ENCODE results near the gene IL9R. TPM values are rescaled to one million over a fixed set of nuclear protein-coding genes. Genes with fewer than 3 reads are reported as not detected.
"Not testable (repeated sequence)": the region's sequence is repeated elsewhere in the genome, so short reads cannot be mapped to it uniquely, and the experiment has no call there.

Gene IL9R
- total RNA-seq, 1 donor from 2014 or later = 4.3 TPM

DNA sequence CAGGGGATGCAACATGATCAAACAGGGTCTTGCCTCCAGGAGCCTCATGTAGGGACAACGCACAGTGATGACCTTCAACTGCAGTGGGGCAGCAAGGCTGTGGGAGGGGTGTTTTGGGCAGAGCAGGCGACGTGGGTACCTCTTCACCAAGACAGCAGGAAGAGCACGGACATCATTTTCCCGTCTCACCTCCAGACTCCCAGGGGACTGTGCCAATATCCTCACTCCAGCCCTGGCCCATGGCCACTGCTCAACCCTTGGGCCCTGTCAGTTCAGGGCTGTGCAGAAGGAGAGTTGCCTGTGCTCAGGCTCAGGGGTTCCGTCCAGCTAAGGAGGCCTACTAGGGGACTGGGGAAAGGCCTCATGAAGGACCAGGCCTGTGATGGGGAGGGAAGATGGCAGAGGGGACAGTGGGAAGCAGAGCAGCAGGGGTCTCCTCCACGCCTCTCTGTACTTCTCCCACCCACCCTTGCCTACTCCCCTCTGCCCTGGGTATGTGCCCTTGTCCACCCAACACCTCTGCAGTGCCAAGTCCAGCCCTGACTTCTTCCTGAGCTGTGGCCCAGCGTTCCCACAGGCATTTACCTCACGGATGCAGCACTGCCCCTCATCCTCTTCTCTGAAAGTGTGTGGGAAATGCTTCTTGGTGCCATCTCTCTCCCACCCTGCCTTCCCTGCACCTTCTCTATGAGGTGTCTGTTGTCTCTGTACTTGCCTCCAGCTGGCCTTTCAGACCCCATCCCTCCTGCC lies 1.4 kb downstream of the IL9R start:
- no peak for DNase-seq (ENCODE audit: low spot score)

DNA sequence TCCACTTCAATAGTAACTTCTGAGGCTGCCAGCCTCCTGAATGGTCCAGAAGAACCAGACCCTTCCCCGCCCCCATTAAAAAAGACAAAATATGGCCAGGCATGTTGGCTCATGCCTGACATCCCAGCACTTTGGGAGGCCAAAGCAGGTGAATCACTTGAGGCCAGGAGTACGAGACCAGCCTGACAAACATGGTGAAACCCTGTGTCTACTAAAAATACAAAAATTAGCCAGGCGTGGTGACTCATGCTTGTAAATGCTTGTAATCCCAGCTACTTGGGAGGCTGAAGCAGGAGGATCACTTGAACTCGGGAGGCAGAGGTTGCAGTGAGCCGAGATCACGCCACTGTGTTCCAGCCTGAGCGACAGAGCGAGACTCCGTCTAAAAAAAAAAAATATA lies 2.3 kb downstream of the IL9R start:
- not testable (repeated sequence) for DNase-seq (ENCODE audit: low spot score)

DNA sequence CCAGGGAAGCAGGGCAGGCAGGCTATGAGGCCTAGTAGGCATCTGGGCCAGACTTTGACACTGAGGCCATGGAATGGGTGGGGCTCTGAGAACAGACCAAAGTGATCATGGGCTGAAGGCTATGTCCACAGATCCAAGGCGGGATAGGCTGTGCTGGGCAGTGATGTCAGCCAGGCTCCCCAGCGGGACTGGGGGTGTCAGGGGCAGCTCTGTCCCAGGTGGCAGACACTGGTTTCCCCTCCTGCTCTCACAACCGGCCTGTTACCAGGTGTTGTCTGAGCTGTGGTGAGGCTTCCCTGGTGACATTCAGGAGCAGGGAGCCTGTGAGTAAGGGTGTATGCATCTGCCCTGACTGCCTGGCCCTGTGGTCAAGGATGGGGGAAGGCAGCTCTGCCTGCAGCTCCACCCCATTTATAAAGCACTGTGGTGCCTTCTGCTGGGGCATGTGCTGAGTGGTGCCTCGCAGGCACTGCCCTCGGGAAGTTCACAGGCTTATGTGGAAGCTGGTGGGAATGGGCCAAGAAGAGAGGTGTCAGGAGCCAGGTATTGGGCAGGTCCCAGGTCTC lies 2.9 kb downstream of the IL9R start:
- no peak for DNase-seq (ENCODE audit: low spot score)

DNA sequence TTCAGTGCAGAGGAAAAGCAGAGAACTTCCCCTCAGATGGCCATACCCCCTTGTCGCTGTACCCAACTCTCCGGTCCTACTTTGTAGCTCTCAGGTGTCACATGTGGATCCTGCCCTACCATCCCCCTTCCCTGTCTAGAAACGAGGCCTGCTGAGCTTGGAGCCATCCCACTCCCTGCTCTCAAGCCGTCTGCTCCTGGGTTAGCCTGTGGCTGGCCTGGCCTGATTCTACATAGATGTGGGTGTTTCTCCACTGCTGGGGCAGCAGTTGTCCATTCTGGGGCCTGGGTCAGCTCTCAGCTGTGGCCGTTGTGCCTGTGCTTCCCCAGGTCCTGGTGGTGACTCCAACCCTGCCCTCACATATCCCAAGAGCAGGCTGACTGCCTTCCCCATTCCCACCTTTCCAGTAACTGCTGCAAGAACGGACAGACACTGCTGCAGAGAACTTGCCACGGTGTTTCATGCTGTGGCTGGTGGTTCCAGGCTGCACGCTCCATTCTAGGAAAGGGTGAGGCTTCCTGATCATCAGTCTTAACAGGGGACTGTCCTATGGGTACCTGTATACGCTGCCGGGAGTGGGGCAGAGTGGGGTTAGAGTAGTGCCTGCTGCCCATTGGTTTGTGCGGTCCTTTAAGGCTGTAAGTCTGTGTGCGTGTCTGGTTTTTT lies 3.6 kb downstream of the IL9R start:
- DNase-seq (ENCODE audit: low spot score) = no peak

DNA sequence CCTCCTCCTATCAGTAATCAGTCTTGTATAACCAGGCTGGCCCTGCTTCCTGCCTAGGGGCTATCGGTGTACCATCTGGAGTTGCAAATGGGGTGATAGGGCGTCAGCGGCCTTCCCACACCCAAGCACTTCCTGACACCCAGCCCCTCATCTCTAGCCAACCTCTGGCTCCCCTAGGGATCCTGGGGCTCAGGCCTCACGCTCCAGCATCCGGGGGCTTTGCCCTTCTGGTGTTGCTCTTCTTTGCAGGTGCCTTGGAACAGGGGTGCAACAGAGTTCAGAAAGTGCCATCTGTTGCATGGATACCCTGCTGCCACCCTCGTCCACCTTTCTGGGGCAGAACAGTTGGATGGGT lies 4.1 kb downstream of the IL9R start:
- no peak for DNase-seq (ENCODE audit: low spot score)

DNA sequence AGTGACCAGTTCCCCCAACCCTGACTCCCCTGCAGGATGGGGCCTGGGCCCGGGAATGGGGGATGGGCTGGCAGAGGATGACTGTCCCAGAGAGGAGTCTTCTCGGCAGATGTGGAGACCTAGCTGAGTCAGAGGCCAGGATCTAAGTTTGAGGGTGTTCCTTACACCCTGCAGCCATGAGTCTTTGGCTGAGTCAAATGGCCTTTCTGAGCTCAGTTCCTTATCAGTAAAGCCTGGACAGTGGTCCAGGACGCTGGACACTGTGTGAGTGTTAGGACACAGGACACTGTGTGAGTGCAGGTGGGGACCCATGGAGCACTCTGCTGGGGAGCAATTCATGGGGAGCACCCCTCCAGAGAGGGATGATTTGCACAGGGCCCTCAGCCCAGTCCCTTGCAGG lies 5.0 kb downstream of the IL9R start:
- DNase-seq (ENCODE audit: low spot score) = no peak

- no peak for DNase-seq (ENCODE audit: low spot score)
Observed at GRCh38 chrX:156003486-156004185, 6.1 kb downstream of the IL9R start.

GRCh38 chrX:156004256-156004655 lies 6.8 kb downstream of the IL9R start:
- DNase-seq (ENCODE audit: low spot score) = no peak

GRCh38 chrX:156004740-156005139 lies 7.2 kb downstream of the IL9R start:
- no peak for DNase-seq (ENCODE audit: low spot score)

GRCh38 chrX:156005144-156005543 lies 7.6 kb downstream of the IL9R start:
- DNase-seq (ENCODE audit: low spot score) = no peak

GRCh38 chrX:156006468-156006867 lies 9.0 kb downstream of the IL9R start:
- not testable (repeated sequence) for DNase-seq (ENCODE audit: low spot score)

DNA sequence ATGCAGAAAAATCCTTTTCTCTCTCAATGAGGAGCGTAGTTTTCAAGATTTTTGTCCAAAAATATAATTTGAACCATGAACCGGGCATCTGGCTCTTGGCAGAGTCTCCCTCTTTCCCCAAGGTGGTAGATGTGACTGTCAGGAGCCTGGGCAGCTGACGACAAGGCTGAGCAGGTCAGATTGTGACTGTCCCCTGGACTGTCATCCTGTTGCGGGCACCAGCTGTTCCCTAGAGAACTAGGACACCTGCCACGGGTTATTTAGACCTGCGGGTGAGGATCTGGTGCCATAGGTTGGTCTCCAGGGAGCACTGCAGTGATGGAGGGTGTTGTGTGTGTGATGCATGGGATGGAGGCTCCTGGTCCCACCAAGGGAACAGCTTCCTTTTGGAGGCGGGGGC lies 10.9 kb downstream of the IL9R start:
- not testable (repeated sequence) for DNase-seq (ENCODE audit: low spot score)

- DNase-seq (ENCODE audit: low spot score) = no peak
Observed at GRCh38 chrX:156008915-156009314, 11.4 kb downstream of the IL9R start.

DNA sequence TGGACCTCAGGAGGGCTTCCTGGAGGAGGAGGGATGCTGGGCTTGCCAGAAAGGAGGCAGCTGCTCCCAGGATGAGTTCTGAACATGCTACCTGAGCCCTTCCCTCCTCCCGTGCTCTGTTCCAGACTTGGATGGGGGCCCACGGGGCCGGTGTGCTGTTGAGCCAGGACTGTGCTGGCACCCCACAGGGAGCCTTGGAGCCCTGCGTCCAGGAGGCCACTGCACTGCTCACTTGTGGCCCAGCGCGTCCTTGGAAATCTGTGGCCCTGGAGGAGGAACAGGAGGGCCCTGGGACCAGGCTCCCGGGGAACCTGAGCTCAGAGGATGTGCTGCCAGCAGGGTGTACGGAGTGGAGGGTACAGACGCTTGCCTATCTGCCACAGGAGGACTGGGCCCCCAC lies 12.2 kb downstream of the IL9R start:
- not testable (repeated sequence) for DNase-seq (ENCODE audit: low spot score)

GRCh38 chrX:156013286-156013953 lies 15.9 kb downstream of the IL9R start:
- DNase-seq (ENCODE audit: low spot score) = not testable (repeated sequence)

- DNase-seq (ENCODE audit: low spot score) = not testable (repeated sequence)
Observed at GRCh38 chrX:156019846-156020245, 22.4 kb downstream of the IL9R start.

GRCh38 chrX:156023002-156023401 lies 25.5 kb downstream of the IL9R start:
- DNase-seq (ENCODE audit: low spot score) = not testable (repeated sequence)

DNA sequence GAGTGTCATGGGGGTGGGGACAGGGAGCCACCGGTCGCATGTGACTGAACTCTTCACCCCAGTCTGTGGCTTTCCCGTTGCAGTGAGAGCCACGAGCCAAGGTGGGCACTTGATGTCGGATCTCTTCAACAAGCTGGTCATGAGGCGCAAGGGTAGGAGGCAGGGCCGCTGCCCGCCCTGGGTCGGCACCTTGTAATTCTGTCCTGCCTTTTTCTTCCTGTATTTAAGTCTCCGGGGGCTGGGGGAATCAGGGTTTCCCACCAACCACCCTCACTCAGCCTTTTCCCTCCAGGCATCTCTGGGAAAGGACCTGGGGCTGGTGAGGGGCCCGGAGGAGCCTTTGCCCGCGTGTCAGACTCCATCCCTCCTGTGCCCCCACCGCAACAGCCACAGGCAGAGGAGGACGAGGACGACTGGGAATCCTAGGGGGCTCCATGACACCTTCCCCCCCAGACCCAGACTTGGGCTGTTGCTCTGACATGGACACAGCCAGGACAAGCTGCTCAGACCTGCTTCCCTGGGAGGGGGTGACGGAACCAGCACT lies 27.5 kb downstream of the IL9R start:
- not testable (repeated sequence) for DNase-seq (ENCODE audit: low spot score)

GRCh38 chrX:156028653-156029237 lies 31.2 kb downstream of the IL9R start:
- DNase-seq (ENCODE audit: low spot score) = not testable (repeated sequence)

DNA sequence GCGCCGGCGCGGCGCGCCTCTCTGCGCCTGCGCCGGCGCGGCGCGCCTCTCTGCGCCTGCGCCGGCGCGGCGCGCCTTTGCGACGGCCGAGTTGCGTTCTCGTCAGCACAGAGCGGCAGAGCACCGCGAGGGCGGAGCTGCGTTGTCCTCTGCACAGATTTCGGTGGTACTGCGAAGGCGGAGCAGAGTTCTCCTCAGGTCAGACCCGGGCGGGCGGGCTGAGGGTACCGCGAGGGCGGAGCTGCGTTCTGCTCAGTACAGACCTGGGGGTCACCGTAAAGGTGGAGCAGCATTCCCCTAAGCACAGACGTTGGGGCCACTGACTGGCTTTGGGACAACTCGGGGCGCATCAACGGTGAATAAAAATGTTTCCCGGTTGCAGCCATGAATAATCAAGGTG lies 31.8 kb downstream of the IL9R start:
- not testable (repeated sequence) for DNase-seq (ENCODE audit: low spot score)

Data from umbilical cord (tissue), 2 donors.